ENCODE results near the gene LUC7L2. TPM values are rescaled to one million over a fixed set of nuclear protein-coding genes. Genes with fewer than 3 reads are reported as not detected.
"Not testable (repeated sequence)": the region's sequence is repeated elsewhere in the genome, so short reads cannot be mapped to it uniquely, and the experiment has no call there.

Gene LUC7L2
- total RNA-seq: 55.1 and 105 TPM in 2 replicates
- polyA plus RNA-seq: 87.8 and 109 TPM in 2 replicates

- Histone ChIP-seq H3K36me3 (no peaks in the 10 kb centered on the region), H3K27ac (peak within 1 kb of the TSS; percentile 97), H3K4me3 (peak within 1 kb of the TSS; percentile 72), H3K9me3 (ENCODE audit: low read depth) (no peaks in the 10 kb centered on the region), H3K4me1 (ENCODE audit: low read depth) (peaks cover 22% of the 10 kb centered on the region), H3K27me3 (no peaks in the 10 kb centered on the region)
- DNase-seq (ENCODE audit: low read depth in 1 of 2, low spot score in 1 of 2): peak; percentile 99 to 100
- TF ChIP-seq CTCF (IDR thresholded peaks at IDR 0.05; ENCODE audit: low read depth, low read length): no peak
Measured at GRCh38 chr7:139359366-139360209, at the start of gene LUC7L2. Gene LUC7L2 (plus strand): TSS chr7:139359894. CDS start chr7:139360262, 368 bp downstream.

- Histone ChIP-seq H3K27me3 (no peaks in the 10 kb centered on the region), H3K4me1 (ENCODE audit: low read depth) (peaks cover 7% of the 10 kb centered on the region), H3K4me3 (no peak overlapping the region), H3K9me3 (ENCODE audit: low read depth) (no peaks in the 10 kb centered on the region), H3K36me3 (no peaks in the 10 kb centered on the region), H3K27ac (peak overlapping the region; percentile 67)
- no peak for TF ChIP-seq CTCF (IDR thresholded peaks at IDR 0.05; ENCODE audit: low read depth, low read length)
- DNase-seq (ENCODE audit: low read depth in 1 of 2, low spot score in 1 of 2): no peak
Measured at GRCh38 chr7:139317939-139318505, 41.7 kb upstream of the LUC7L2 start.

GRCh38 chr7:139321071-139321745 is 38.5 kb upstream of the LUC7L2 start:
- TF ChIP-seq CTCF (IDR thresholded peaks at IDR 0.05; ENCODE audit: low read depth, low read length): peak; percentile 46
- Histone ChIP-seq H3K27me3 (no peaks in the 10 kb centered on the region), H3K4me3 (no peak overlapping the region), H3K36me3 (no peaks in the 10 kb centered on the region), H3K27ac (peak overlapping the region; percentile 1), H3K9me3 (ENCODE audit: low read depth) (no peaks in the 10 kb centered on the region), H3K4me1 (ENCODE audit: low read depth) (peaks cover 7% of the 10 kb centered on the region)
- peak; percentile 32 to 46 for DNase-seq (ENCODE audit: low read depth in 1 of 2, low spot score in 1 of 2)

- H3K36me3 ChIP-seq; H3K9me3 ChIP-seq (ENCODE audit: low read depth); H3K4me3 ChIP-seq; DNase-seq (ENCODE audit: low read depth in 1 of 2, low spot score in 1 of 2); H3K27me3 ChIP-seq; H3K27ac ChIP-seq; H3K4me1 ChIP-seq (ENCODE audit: low read depth): not testable (repeated sequence)
Measured at GRCh38 chr7:139324709-139325108, 35.0 kb upstream of the LUC7L2 start.

GRCh38 chr7:139328375-139328774 is 31.3 kb upstream of the LUC7L2 start:
- peak in 1 of 2 donors; percentile 78 for DNase-seq (ENCODE audit: low read depth in 1 of 2, low spot score in 1 of 2)
- H3K4me3 ChIP-seq: no peak overlapping the region
- no peaks in the 10 kb centered on the region for H3K27me3 ChIP-seq
- no peaks in the 10 kb centered on the region for H3K9me3 ChIP-seq (ENCODE audit: low read depth)
- H3K4me1 ChIP-seq (ENCODE audit: low read depth): no peaks in the 10 kb centered on the region
- no peak for TF ChIP-seq CTCF (IDR thresholded peaks at IDR 0.05; ENCODE audit: low read depth, low read length)
- no peak overlapping the region for H3K27ac ChIP-seq
- no peaks in the 10 kb centered on the region for H3K36me3 ChIP-seq

All from cardiac muscle cell (in vitro differentiated cells and primary cell).